Measurements from ENCODE around the gene RTL10. TPM values are rescaled to one million over a fixed set of nuclear protein-coding genes. Genes with fewer than 3 reads are reported as not detected.

RTL10 gene
- total RNA-seq, 1 donor = 22.9 TPM

- DNase-seq (ENCODE audit: low read depth in 2 of 3, low spot score in 2 of 3) = no peak
Observed at GRCh38 chr22:19866665-19867009, 12.0 kb upstream of the RTL10 start.

- no peak for DNase-seq (ENCODE audit: low read depth in 2 of 3, low spot score in 2 of 3)
Observed at GRCh38 chr22:19865141-19865829, 10.6 kb upstream of the RTL10 start.

GRCh38 chr22:19864538-19865106 lies 9.9 kb upstream of the RTL10 start:
- no peak for DNase-seq (ENCODE audit: low read depth in 2 of 3, low spot score in 2 of 3)

- no peak for DNase-seq (ENCODE audit: low read depth in 2 of 3, low spot score in 2 of 3)
Observed at GRCh38 chr22:19863571-19863970, 8.9 kb upstream of the RTL10 start.

- no peak for DNase-seq (ENCODE audit: low read depth in 2 of 3, low spot score in 2 of 3)
Observed at GRCh38 chr22:19862619-19863246, 8.1 kb upstream of the RTL10 start.

GRCh38 chr22:19859861-19860510 lies 5.3 kb upstream of the RTL10 start:
- DNase-seq (ENCODE audit: low read depth in 2 of 3, low spot score in 2 of 3) = no peak

GRCh38 chr22:19857382-19857781 lies 2.7 kb upstream of the RTL10 start:
- no peak for DNase-seq (ENCODE audit: low read depth in 2 of 3, low spot score in 2 of 3)

- DNase-seq (ENCODE audit: low read depth in 2 of 3, low spot score in 2 of 3) = peak; percentile 34 to 75 (median 71)
Observed at GRCh38 chr22:19855504-19856409, 1.1 kb upstream of the RTL10 start.

GRCh38 chr22:19853879-19854777 lies 546 bp downstream of the RTL10 start:
- peak in 2 of 3 donors; percentile 21 to 27 for DNase-seq (ENCODE audit: low read depth in 2 of 3, low spot score in 2 of 3)

- DNase-seq (ENCODE audit: low read depth in 2 of 3, low spot score in 2 of 3) = no peak
Observed at GRCh38 chr22:19853058-19853878, 1.4 kb downstream of the RTL10 start.

GRCh38 chr22:19852177-19852781 lies 2.4 kb downstream of the RTL10 start:
- no peak for DNase-seq (ENCODE audit: low read depth in 2 of 3, low spot score in 2 of 3)

GRCh38 chr22:19851291-19852176 lies 3.1 kb downstream of the RTL10 start:
- no peak for DNase-seq (ENCODE audit: low read depth in 2 of 3, low spot score in 2 of 3)

- no peak for DNase-seq (ENCODE audit: low read depth in 2 of 3, low spot score in 2 of 3)
Observed at GRCh38 chr22:19850763-19851109, 3.9 kb downstream of the RTL10 start.

- DNase-seq (ENCODE audit: low read depth in 2 of 3, low spot score in 2 of 3) = no peak
Observed at GRCh38 chr22:19849835-19850762, 4.6 kb downstream of the RTL10 start.

- no peak for DNase-seq (ENCODE audit: low read depth in 2 of 3, low spot score in 2 of 3)
Observed at GRCh38 chr22:19848298-19849224, 6.1 kb downstream of the RTL10 start.

- DNase-seq (ENCODE audit: low read depth in 2 of 3, low spot score in 2 of 3) = no peak
Observed at GRCh38 chr22:19847345-19847632, 7.4 kb downstream of the RTL10 start.
